CD4-positive, alpha-beta T cell treated with Interleukin-15 for 4 hours (primary cell): ENCODE measurements around the gene MYL2.

Experiments
- DNase-seq: peaks from one replicate; pipeline ENCODE4 v3.0.0-alpha.2; 2020; ENCODE audit warnings: low spot score

Gene MYL2

GRCh38 chr12:110896559-110896958, 23.8 kb downstream of the MYL2 start:
- no peak for DNase-seq

GRCh38 chr12:110893956-110894355, 26.4 kb downstream of the MYL2 start:
- DNase-seq: no peak

GRCh38 chr12:110889361-110889760, 31.0 kb downstream of the MYL2 start:
- DNase-seq: no peak

GRCh38 chr12:110888256-110888991, 32.0 kb downstream of the MYL2 start:
- no peak for DNase-seq

- no peak for DNase-seq
These were observed 35.1 kb downstream of the MYL2 start for GRCh38 chr12:110885152-110885840.

GRCh38 chr12:110883251-110883650, 37.1 kb downstream of the MYL2 start:
- no peak for DNase-seq

GRCh38 chr12:110880651-110881050, 39.7 kb downstream of the MYL2 start:
- no peak for DNase-seq

GRCh38 chr12:110874781-110875180, 45.6 kb downstream of the MYL2 start:
- no peak for DNase-seq

GRCh38 chr12:110874351-110874750, 46.0 kb downstream of the MYL2 start:
- DNase-seq: no peak

GRCh38 chr12:110872100-110872499, 48.3 kb downstream of the MYL2 start:
- no peak for DNase-seq

GRCh38 chr12:110869803-110870202, 50.6 kb downstream of the MYL2 start:
- DNase-seq: no peak

GRCh38 chr12:110869026-110869425, 51.4 kb downstream of the MYL2 start:
- DNase-seq: no peak

GRCh38 chr12:110865521-110865920, 54.9 kb downstream of the MYL2 start:
- DNase-seq: no peak

GRCh38 chr12:110863161-110863560, 57.2 kb downstream of the MYL2 start:
- no peak for DNase-seq

GRCh38 chr12:110862329-110862728, 58.0 kb downstream of the MYL2 start:
- DNase-seq: no peak

- DNase-seq: no peak
These were observed 58.6 kb downstream of the MYL2 start for GRCh38 chr12:110861729-110862128.
